Stromal cell of bone marrow (primary cell): ENCODE measurements around the gene PRKACG.
"Not testable (repeated sequence)": the region's sequence is repeated elsewhere in the genome, so short reads cannot be mapped to it uniquely, and the experiment has no call there.

Experiments
- DNase-seq: peaks from one replicate; pipeline ENCODE4 v3.0.0-alpha.2; 2012; ENCODE audit warnings: low read depth

PRKACG gene

GRCh38 chr9:69023650-69024049 is 9.7 kb upstream of the PRKACG start:
- DNase-seq, result no peak

- no peak for DNase-seq
These were observed 6.6 kb upstream of the PRKACG start for GRCh38 chr9:69020301-69021145.

- no peak for DNase-seq
These were observed 5.9 kb upstream of the PRKACG start for GRCh38 chr9:69019808-69020207.

- DNase-seq, result no peak
These were observed 4.8 kb upstream of the PRKACG start for GRCh38 chr9:69018737-69019136.

- DNase-seq, result no peak
These were observed 2.5 kb upstream of the PRKACG start for GRCh38 chr9:69016191-69017096.

- no peak for DNase-seq
These were observed 558 bp downstream of the PRKACG start for GRCh38 chr9:69013382-69013727.

- no peak for DNase-seq
These were observed 1.1 kb downstream of the PRKACG start for GRCh38 chr9:69012696-69013381.

- DNase-seq, result no peak
These were observed 4.2 kb downstream of the PRKACG start for GRCh38 chr9:69009708-69010107.

- DNase-seq, result no peak
These were observed 9.1 kb downstream of the PRKACG start for GRCh38 chr9:69004836-69005235.

GRCh38 chr9:69003051-69003450 is 10.9 kb downstream of the PRKACG start:
- no peak for DNase-seq

GRCh38 chr9:69001921-69002320 is 12.0 kb downstream of the PRKACG start:
- DNase-seq, result no peak

GRCh38 chr9:68999393-69000105 is 14.4 kb downstream of the PRKACG start:
- DNase-seq, result peak; percentile 44

GRCh38 chr9:68998812-68999211 is 15.1 kb downstream of the PRKACG start:
- DNase-seq, result no peak

GRCh38 chr9:68998385-68998784 is 15.5 kb downstream of the PRKACG start:
- no peak for DNase-seq

- DNase-seq, result no peak
These were observed 16.2 kb downstream of the PRKACG start for GRCh38 chr9:68997666-68998065.

GRCh38 chr9:68996462-68996861 is 17.5 kb downstream of the PRKACG start:
- no peak for DNase-seq

- DNase-seq, result no peak
These were observed 18.1 kb downstream of the PRKACG start for GRCh38 chr9:68995776-68996175.

- DNase-seq, result no peak
These were observed 22.5 kb downstream of the PRKACG start for GRCh38 chr9:68991457-68991856.

GRCh38 chr9:68986949-68987348 is 27.0 kb downstream of the PRKACG start:
- not testable (repeated sequence) for DNase-seq

GRCh38 chr9:68983522-68984424 is 30.1 kb downstream of the PRKACG start:
- no peak for DNase-seq

GRCh38 chr9:68983008-68983411 is 30.9 kb downstream of the PRKACG start:
- DNase-seq, result no peak
